K562 (cell line): ENCODE results near the gene TIMP2. TPM values are rescaled to one million over a fixed set of nuclear protein-coding genes. Genes with fewer than 3 reads are reported as not detected.

Experiments
- CSDE1 ChIP-seq, 2 experiments: fragments of 450-650 bp; IDR thresholded peaks; 2 replicates each; pipeline ENCODE4 v1.6.1; 2016; ENCODE audit warnings: mild to moderate bottlenecking in 1 of 2
- ETV6 ChIP-seq, 3 experiments: fragments of 150-350 bp in 1 of 3; sonication (generic) in 1 of 3; formaldehyde crosslinking in 1 of 3; IDR thresholded peaks; 2 replicates each; pipeline versions ENCODE4 v1.6.1 to v1.8.0; 2014 to 2022; ENCODE audit warnings: borderline replicate concordance in 2 of 3, low read depth in 2 of 3, antibody characterized with exemption in 1 of 3, low read length in 1 of 3, mild to moderate bottlenecking in 1 of 3, missing genetic modification reagents in 1 of 3
- FIP1L1 ChIP-seq: fragments of 200-400 bp; formaldehyde crosslinking; IDR thresholded peaks from 2 replicates; pipeline ENCODE4 v1.6.1; 2018; ENCODE audit warnings: mild to moderate bottlenecking, low read depth, low read length; ENCODE audit not compliant: poor library complexity, severe bottlenecking
- FOXA3 ChIP-seq, 2 experiments: fragments of 450-650 bp in 1 of 2; sonication (generic) in 1 of 2; formaldehyde crosslinking; IDR thresholded peaks in 1 of 2; conservative IDR thresholded peaks in 1 of 2; 2 replicates each; pipeline versions ENCODE4 v1.4.0 to v1.8.0; 2020 to 2022; ENCODE audit warnings: mild to moderate bottlenecking in 2 of 2, missing genetic modification reagents in 1 of 2
- KLF1 ChIP-seq: fragments of 450-650 bp; IDR thresholded peaks from 2 replicates; pipeline ENCODE4 v1.6.1; 2016; ENCODE audit warnings: missing genetic modification characterization, missing compliant biosample characterization
- MAFK ChIP-seq: IDR thresholded peaks from 2 replicates; pipeline ENCODE4 v1.6.1; 2011; ENCODE audit warnings: low read length, improper control_type of control experiment
- PHB2 ChIP-seq: fragments of 450-650 bp; IDR thresholded peaks from 2 replicates; pipeline ENCODE4 v1.6.1; 2017; ENCODE audit warnings: low read depth
- POU5F1 ChIP-seq: fragments of 150-350 bp; IDR thresholded peaks from 2 replicates; pipeline ENCODE4 v1.6.1; 2014; ENCODE audit warnings: borderline replicate concordance, low read length, low read depth, mild to moderate bottlenecking; ENCODE audit not compliant: partially characterized antibody
- RNF2 ChIP-seq: sonication (generic); IDR thresholded peaks from 2 replicates; pipeline ENCODE4 v1.6.1; 2016
- SMAD2 ChIP-seq: fragments of 150-350 bp; IDR thresholded peaks from 2 replicates; pipeline ENCODE4 v1.6.1; 2014; ENCODE audit warnings: low read depth, mild to moderate bottlenecking, low read length
- SP2 ChIP-seq: IDR thresholded peaks from 2 replicates; pipeline ENCODE4 v1.6.1; 2011; ENCODE audit warnings: mild to moderate bottlenecking, low read depth, low read length, moderate library complexity; ENCODE audit not compliant: poor library complexity, severe bottlenecking; ENCODE audit errors: extremely low read depth
- ZNF668 ChIP-seq: fragments of 250-450 bp; sonication (Bioruptor Pico); IDR thresholded peaks from 2 replicates; pipeline ENCODE4 v1.8.0; 2022; ENCODE audit warnings: mild to moderate bottlenecking, inconsistent platforms
- ZNF699 ChIP-seq: fragments of 250-450 bp; sonication (Bioruptor Pico); IDR thresholded peaks from 2 replicates; pipeline ENCODE4 v1.8.0; 2021; ENCODE audit warnings: mild to moderate bottlenecking, moderate library complexity; ENCODE audit not compliant: insufficient replicate concordance
- ZNF830 ChIP-seq: fragments of 250-450 bp; sonication (Bioruptor Pico); IDR thresholded peaks from 2 replicates; pipeline ENCODE4 v1.5.0; 2021; ENCODE audit warnings: mild to moderate bottlenecking
- polyA plus RNA-seq, 8 experiments: library from polyadenylated mRNA; depleted of rRNA in 4 of 8; stranded (reverse) in 5 of 8; unstranded in 3 of 8; fragments of >200 nt; fragmentation: Nextera tagmentation in 2 of 8; fragmentation: Illumina TruSeq in 1 of 8; extraction: Ambion mirVana in 2 of 8; extraction: Trizol in 1 of 8; gene quantifications; 2 replicates each; pipeline versions ENCODE4 v1.2.1 to v1.2.3, GENCODE V29; 2011 to 2014; ENCODE audit warnings: inconsistent platforms in 1 of 8, missing spikeins in 1 of 8
- total RNA-seq, 7 experiments: library from RNA; depleted of rRNA in 6 of 7; stranded (reverse); fragments of >200 nt in 6 of 7; fragmentation: Illumina TruSeq in 2 of 7; extraction: Trizol in 2 of 7; gene quantifications; 2 replicates each; pipeline versions ENCODE4 v1.2.1 to v1.2.3, GENCODE V29; 2011 to 2021; ENCODE audit warnings: low replicate concordance in 1 of 7
- TF ChIP-seq, protein P1 (sequence below): sonication (generic); formaldehyde crosslinking; IDR thresholded peaks from 2 replicates; pipeline ENCODE4 v1.8.1; 2023; ENCODE audit warnings: missing genetic modification reagents, mild to moderate bottlenecking, borderline replicate concordance
- TF ChIP-seq, protein P2 (sequence below): sonication (generic); formaldehyde crosslinking; IDR thresholded peaks from 2 replicates; pipeline ENCODE4 v1.4.0; 2020; ENCODE audit warnings: mild to moderate bottlenecking, missing genetic modification reagents
- TF ChIP-seq, protein P3 (sequence below): fragments of 450-650 bp; formaldehyde crosslinking; conservative IDR thresholded peaks from 2 replicates; pipeline ENCODE4 v1.4.0; 2022; ENCODE audit warnings: mild to moderate bottlenecking, missing genetic modification characterization

TIMP2 gene
- total and polyA plus RNA-seq, 9 of the 15 experiments (the other 6 are each of a cell fraction or from before 2014, with no cell fraction given): 0.55 TPM; not detected in 8

DNA sequence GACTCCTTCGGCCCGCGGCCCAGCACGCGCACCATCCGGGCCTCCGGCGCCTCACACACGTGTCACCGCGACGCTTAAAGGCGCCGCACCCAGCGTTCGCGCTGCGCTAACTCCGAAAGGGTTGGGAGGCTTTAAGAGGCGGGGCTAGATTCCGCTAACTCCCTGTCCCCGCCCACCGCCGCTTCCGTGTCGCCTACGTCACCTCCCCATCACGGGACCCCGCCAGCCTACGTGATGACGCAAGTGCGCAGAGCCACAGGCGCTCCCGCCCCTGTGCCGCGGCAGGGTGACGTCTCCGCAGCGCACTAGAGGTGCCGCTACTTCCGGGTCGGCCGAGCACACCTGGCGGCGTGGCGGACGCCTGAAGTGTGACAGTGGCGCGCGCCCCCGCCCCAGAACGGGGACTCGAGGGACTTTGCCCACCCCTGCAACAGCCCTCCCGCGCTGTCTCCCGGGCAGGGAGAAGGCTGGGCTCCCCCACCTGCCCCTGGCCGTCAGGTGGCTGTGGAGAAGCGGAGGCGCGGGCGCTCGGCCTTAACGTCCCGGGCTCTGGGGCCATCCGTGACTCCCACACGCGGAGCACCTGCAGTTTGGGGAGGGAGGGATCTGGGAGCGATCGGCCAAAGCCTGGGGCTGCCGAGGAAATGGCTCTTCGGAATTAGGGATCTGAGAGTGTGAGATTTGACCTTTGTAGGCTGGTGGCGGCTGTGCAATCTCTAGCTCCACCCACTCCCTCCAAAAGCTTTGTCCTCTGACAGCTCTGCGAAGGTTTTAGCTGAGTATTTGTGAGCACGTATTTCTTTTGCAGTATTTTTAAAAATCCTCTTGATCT lies 84.2 kb downstream of the TIMP2 start, which contains the start of gene USP36 (continued):
- TF ChIP-seq, protein P1, sequence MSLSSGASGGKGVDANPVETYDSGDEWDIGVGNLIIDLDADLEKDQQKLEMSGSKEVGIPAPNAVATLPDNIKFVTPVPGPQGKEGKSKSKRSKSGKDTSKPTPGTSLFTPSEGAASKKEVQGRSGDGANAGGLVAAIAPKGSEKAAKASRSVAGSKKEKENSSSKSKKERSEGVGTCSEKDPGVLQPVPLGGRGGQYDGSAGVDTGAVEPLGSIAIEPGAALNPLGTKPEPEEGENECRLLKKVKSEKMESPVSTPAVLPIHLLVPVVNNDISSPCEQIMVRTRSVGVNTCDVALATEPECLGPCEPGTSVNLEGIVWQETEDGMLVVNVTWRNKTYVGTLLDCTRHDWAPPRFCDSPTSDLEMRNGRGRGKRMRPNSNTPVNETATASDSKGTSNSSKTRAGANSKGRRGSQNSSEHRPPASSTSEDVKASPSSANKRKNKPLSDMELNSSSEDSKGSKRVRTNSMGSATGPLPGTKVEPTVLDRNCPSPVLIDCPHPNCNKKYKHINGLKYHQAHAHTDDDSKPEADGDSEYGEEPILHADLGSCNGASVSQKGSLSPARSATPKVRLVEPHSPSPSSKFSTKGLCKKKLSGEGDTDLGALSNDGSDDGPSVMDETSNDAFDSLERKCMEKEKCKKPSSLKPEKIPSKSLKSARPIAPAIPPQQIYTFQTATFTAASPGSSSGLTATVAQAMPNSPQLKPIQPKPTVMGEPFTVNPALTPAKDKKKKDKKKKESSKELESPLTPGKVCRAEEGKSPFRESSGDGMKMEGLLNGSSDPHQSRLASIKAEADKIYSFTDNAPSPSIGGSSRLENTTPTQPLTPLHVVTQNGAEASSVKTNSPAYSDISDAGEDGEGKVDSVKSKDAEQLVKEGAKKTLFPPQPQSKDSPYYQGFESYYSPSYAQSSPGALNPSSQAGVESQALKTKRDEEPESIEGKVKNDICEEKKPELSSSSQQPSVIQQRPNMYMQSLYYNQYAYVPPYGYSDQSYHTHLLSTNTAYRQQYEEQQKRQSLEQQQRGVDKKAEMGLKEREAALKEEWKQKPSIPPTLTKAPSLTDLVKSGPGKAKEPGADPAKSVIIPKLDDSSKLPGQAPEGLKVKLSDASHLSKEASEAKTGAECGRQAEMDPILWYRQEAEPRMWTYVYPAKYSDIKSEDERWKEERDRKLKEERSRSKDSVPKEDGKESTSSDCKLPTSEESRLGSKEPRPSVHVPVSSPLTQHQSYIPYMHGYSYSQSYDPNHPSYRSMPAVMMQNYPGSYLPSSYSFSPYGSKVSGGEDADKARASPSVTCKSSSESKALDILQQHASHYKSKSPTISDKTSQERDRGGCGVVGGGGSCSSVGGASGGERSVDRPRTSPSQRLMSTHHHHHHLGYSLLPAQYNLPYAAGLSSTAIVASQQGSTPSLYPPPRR (CRISPR knock-in tag): no peak
- TF ChIP-seq FOXA3 (CRISPR knock-in tag; conservative IDR thresholded peaks at IDR 0.05 in 1 of 2, IDR thresholded peaks at IDR 0.05 in 1 of 2) (0 out of 4 replicates have a peak, but pooled peaks of 1 of the 2 experiments have one; percentile 9), ZNF668 (CRISPR knock-in tag) (no peak), RNF2 (peak; percentile 79), ZNF699 (CRISPR knock-in tag) (no peak), ETV6 (IDR thresholded peaks at IDR 0.05; ENCODE audit: borderline replicate concordance in 1 of 2, low read depth in 2 of 2, low read length in 1 of 2) (no peak), ETV6 (CRISPR knock-in tag; IDR thresholded peaks at IDR 0.05; ENCODE audit: borderline replicate concordance) (no peak), CSDE1 (IDR thresholded peaks at IDR 0.05) (peak in 1 of 2 experiments; percentile 53; a peak in 1 of 4 replicates), SP2 (peak; percentile 32), POU5F1 (no peak), ZNF830 (CRISPR knock-in tag) (no peak), PHB2 (no peak), FIP1L1 (peak; percentile 73), MAFK (no peak), SMAD2 (no peak), KLF1 (tag) (peak; percentile 72)
- TF ChIP-seq, protein P2, sequence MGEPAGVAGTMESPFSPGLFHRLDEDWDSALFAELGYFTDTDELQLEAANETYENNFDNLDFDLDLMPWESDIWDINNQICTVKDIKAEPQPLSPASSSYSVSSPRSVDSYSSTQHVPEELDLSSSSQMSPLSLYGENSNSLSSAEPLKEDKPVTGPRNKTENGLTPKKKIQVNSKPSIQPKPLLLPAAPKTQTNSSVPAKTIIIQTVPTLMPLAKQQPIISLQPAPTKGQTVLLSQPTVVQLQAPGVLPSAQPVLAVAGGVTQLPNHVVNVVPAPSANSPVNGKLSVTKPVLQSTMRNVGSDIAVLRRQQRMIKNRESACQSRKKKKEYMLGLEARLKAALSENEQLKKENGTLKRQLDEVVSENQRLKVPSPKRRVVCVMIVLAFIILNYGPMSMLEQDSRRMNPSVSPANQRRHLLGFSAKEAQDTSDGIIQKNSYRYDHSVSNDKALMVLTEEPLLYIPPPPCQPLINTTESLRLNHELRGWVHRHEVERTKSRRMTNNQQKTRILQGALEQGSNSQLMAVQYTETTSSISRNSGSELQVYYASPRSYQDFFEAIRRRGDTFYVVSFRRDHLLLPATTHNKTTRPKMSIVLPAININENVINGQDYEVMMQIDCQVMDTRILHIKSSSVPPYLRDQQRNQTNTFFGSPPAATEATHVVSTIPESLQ (CRISPR knock-in tag): 0 out of 2 replicates have a peak, but pooled peaks have one; percentile 59
- TF ChIP-seq, protein P3, sequence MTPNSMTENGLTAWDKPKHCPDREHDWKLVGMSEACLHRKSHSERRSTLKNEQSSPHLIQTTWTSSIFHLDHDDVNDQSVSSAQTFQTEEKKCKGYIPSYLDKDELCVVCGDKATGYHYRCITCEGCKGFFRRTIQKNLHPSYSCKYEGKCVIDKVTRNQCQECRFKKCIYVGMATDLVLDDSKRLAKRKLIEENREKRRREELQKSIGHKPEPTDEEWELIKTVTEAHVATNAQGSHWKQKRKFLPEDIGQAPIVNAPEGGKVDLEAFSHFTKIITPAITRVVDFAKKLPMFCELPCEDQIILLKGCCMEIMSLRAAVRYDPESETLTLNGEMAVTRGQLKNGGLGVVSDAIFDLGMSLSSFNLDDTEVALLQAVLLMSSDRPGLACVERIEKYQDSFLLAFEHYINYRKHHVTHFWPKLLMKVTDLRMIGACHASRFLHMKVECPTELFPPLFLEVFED: 0 out of 2 replicates have a peak, but pooled peaks have one; percentile 20
